GM21825 (cell line): ENCODE measurements around the gene MCRIP2.

Experiments
- ATAC-seq: cut with Tn5 transposase; IDR thresholded peaks from one replicate; pipeline ENCODE4 v1.9.1; 2021; ENCODE audit warnings: mild to moderate bottlenecking, moderate library complexity; ENCODE audit not compliant: unreplicated experiment

Gene MCRIP2

DNA sequence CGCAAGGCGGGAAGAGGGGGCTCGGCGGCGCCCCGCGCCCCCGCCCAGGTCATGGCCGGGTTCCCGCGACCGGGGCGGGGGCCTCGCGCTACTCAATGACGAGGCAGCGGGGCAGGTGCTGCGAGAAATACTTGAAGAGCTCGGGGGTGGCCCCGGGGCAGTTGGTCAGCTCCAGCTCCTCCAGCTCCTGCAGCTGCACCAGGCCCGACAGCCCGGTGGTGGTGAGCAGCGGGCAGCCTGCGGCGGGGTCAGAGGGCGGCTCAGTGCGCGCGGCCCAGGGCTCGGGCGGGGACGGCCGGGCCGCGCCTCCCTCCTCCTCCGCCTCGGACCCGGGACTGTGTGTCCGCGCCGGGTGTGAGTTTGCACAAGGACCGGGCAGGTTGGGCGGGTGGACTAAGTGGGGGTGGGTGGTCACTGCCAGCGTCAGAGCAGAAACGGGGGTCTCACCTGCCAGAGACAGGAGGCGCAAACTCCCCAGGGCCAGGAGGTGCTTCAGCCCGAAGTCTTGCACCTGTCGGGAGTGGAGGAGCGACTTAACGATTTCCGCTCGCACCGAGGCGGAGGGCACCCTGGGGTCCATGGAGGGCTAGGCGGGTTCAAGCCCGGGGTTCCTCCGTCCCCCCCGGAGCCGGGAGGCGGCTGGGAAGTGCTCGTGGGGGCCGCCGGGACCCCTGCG is 52.7 kb downstream of the MCRIP2 start:
- no peak for ATAC-seq

- ATAC-seq: no peak
Measured at GRCh38 chr16:694863-695354, 53.3 kb downstream of the MCRIP2 start.

DNA sequence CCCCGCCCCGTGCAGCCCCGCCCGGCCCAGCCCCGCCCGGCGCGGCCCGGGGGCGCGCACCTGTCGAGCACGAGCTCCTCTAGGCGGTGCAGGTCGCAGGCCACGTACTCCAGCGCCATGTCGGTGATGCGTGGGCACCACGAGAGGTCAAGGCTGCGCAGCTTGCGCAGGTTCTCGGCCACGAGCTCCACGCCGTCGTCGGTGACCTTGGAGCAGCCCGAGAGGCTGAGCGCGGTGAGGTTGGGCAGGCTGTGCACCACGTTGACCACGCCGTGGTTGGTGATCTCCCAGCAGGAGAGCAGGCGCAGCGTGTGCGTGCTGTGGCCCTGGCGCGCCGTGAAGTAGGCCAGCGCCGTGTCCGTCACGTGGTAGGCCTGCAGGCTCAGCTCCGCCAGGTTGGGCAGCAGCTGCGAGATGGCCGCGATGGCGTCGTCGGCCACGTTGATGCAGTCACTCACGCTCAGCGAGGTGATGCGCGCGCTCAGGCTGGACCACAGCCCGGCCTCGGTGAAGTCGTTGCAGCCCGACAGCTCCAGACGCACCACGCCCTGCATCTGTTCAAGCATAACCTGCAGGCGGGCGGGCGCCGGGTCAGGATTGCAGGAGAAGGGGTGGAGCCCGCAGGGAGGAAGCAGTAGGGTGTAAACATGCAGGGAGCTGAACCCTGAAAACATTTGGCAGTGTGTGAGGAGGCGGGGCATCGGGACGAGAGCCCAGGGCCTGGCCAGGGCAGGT is 53.9 kb downstream of the MCRIP2 start:
- ATAC-seq: no peak
